H9 (cell line): ENCODE results near the gene PCDH9. TPM values are rescaled to one million over a fixed set of nuclear protein-coding genes. Genes with fewer than 3 reads are reported as not detected.

Experiments used
- DNase-seq: peaks from one replicate; pipeline ENCODE4 v3.0.0-alpha.2; 2017
- H2AFZ ChIP-seq: one replicate; pipeline ENCODE4 v1.6.1; 2013; ENCODE audit warnings: mild to moderate bottlenecking, low read length, control low read depth, moderate library complexity
- H2AK5ac ChIP-seq: 2 replicates; pipeline ENCODE4 v1.6.1; 2013; ENCODE audit warnings: low read length, control low read depth, mixed read lengths; ENCODE audit not compliant: insufficient read length
- H2BK120ac ChIP-seq: one replicate; pipeline ENCODE4 v1.6.1; 2013; ENCODE audit warnings: low read depth, mild to moderate bottlenecking, low read length, control low read depth, inconsistent platforms; ENCODE audit not compliant: poor library complexity, severe bottlenecking
- H2BK12ac ChIP-seq: 2 replicates; pipeline ENCODE4 v1.6.1; 2013; ENCODE audit warnings: low read length, control low read depth, mixed read lengths, low read depth; ENCODE audit not compliant: insufficient read length
- H2BK15ac ChIP-seq: 2 replicates; pipeline ENCODE4 v1.6.1; 2013; ENCODE audit warnings: low read depth, low read length, control low read depth
- H2BK20ac ChIP-seq: one replicate; pipeline ENCODE4 v1.6.1; 2013; ENCODE audit warnings: low read depth, mild to moderate bottlenecking, low read length, control low read depth, inconsistent platforms; ENCODE audit not compliant: poor library complexity, severe bottlenecking
- H2BK5ac ChIP-seq: 2 replicates; pipeline ENCODE4 v1.6.1; 2013; ENCODE audit warnings: low read length, control low read depth, mixed read lengths; ENCODE audit not compliant: insufficient read length
- H3K14ac ChIP-seq: 2 replicates; pipeline ENCODE4 v1.6.1; 2013; ENCODE audit warnings: low read length, control low read depth; ENCODE audit not compliant: insufficient read depth
- H3K18ac ChIP-seq: 2 replicates; pipeline ENCODE4 v1.6.1; 2013; ENCODE audit warnings: low read depth, mild to moderate bottlenecking, mixed read lengths, low read length, control low read depth; ENCODE audit not compliant: insufficient read length
- H3K23ac ChIP-seq: 2 replicates; pipeline ENCODE4 v1.6.1; 2013; ENCODE audit warnings: low read length, control low read depth, mixed read lengths, low read depth; ENCODE audit not compliant: insufficient read length
- H3K23me2 ChIP-seq: 2 replicates; pipeline ENCODE4 v1.6.1; 2013; ENCODE audit warnings: low read depth, mild to moderate bottlenecking, mixed read lengths, low read length, control low read depth; ENCODE audit not compliant: insufficient read length, poor library complexity, severe bottlenecking
- H3K27ac ChIP-seq: 2 replicates; pipeline ENCODE4 v1.5.1; 2013; ENCODE audit warnings: low read length, control low read depth, mixed read lengths, low read depth; ENCODE audit not compliant: insufficient read length
- H3K27me3 ChIP-seq: 2 replicates; pipeline ENCODE4 v1.6.1; 2013; ENCODE audit warnings: low read length, control low read depth, inconsistent platforms; ENCODE audit not compliant: insufficient read depth
- H3K4ac ChIP-seq: 2 replicates; pipeline ENCODE4 v1.6.1; 2013; ENCODE audit warnings: low read depth, mild to moderate bottlenecking, control low read depth, inconsistent platforms, low read length, moderate library complexity
- H3K4me1 ChIP-seq: 2 replicates; pipeline ENCODE4 v1.6.1; 2013; ENCODE audit warnings: low read length, control low read depth, inconsistent platforms; ENCODE audit not compliant: insufficient read depth
- H3K4me2 ChIP-seq: 2 replicates; pipeline ENCODE4 v1.6.1; 2013; ENCODE audit warnings: low read length, control low read depth, mixed read lengths; ENCODE audit not compliant: insufficient read length, insufficient read depth
- H3K56ac ChIP-seq: 2 replicates; pipeline ENCODE4 v1.6.1; 2013; ENCODE audit warnings: low read depth, mild to moderate bottlenecking, mixed read lengths, low read length, control low read depth; ENCODE audit not compliant: insufficient read length
- H3K79me1 ChIP-seq: 2 replicates; pipeline ENCODE4 v1.6.1; 2013; ENCODE audit warnings: low read depth, mild to moderate bottlenecking, moderate library complexity, low read length, control low read depth, inconsistent platforms; ENCODE audit not compliant: insufficient read depth, poor library complexity, severe bottlenecking
- H3K79me2 ChIP-seq: 2 replicates; pipeline ENCODE4 v1.6.1; 2013; ENCODE audit warnings: low read length, control low read depth, inconsistent platforms; ENCODE audit not compliant: insufficient read depth
- H3K9ac ChIP-seq: 2 replicates; pipeline ENCODE4 v1.6.1; 2013; ENCODE audit warnings: low read length, control low read depth, mixed read lengths; ENCODE audit not compliant: insufficient read length; ENCODE audit errors: extremely low read depth
- H3K9me3 ChIP-seq: one replicate; pipeline ENCODE4 v1.6.1; 2013; ENCODE audit warnings: low read depth, low read length, inconsistent platforms; ENCODE audit not compliant: control insufficient read depth
- H3T11ph ChIP-seq: one replicate; pipeline ENCODE4 v1.6.1; 2013; ENCODE audit warnings: mild to moderate bottlenecking, low read length, control low read depth, inconsistent platforms
- H4K20me1 ChIP-seq: one replicate; pipeline ENCODE4 v1.6.1; 2013; ENCODE audit not compliant: control insufficient read depth, insufficient read length, insufficient read depth
- H4K5ac ChIP-seq: 2 replicates; pipeline ENCODE4 v1.6.1; 2013; ENCODE audit warnings: low read depth, mild to moderate bottlenecking, mixed read lengths, low read length, control low read depth; ENCODE audit not compliant: insufficient read length
- H4K8ac ChIP-seq: replicated peaks from 2 replicates; pipeline ENCODE4 v1.6.1; 2013; ENCODE audit warnings: low read length, control low read depth, mixed read lengths, low read depth; ENCODE audit not compliant: insufficient read length
- H4K91ac ChIP-seq: 2 replicates; pipeline ENCODE4 v1.6.1; 2013; ENCODE audit warnings: low read depth, mild to moderate bottlenecking, moderate library complexity, mixed read lengths, low read length, control low read depth; ENCODE audit not compliant: insufficient read length
- H3K27ac Mint-ChIP-seq, 3 experiments: 2 replicates in 2 of 3; 3 replicates in 1 of 3; pipeline ENCODE4 v1.8.0; 2020 to 2021; ENCODE audit warnings: mixed read lengths in 3 of 3, mild to moderate bottlenecking in 1 of 3, moderate library complexity in 1 of 3
- H3K27me3 Mint-ChIP-seq: 2 replicates; pipeline ENCODE4 v1.8.0; 2021; ENCODE audit warnings: low read depth, mild to moderate bottlenecking, moderate library complexity, mixed read lengths
- H3K36me3 Mint-ChIP-seq, 3 experiments: 2 replicates in 2 of 3; 3 replicates in 1 of 3; pipeline ENCODE4 v1.8.0; 2020 to 2021; ENCODE audit warnings: low read depth in 3 of 3, mixed read lengths in 3 of 3; ENCODE audit not compliant: insufficient read depth in 1 of 3
- H3K4me1 Mint-ChIP-seq, 2 experiments: 2 replicates each; pipeline ENCODE4 v1.8.0; 2020; ENCODE audit warnings: mixed read lengths in 2 of 2
- H3K4me3 Mint-ChIP-seq, 2 experiments: 2 replicates in 1 of 2; 3 replicates in 1 of 2; pipeline ENCODE4 v1.8.0; 2020 to 2021; ENCODE audit warnings: mild to moderate bottlenecking in 2 of 2, mixed read lengths in 2 of 2, moderate library complexity in 1 of 2
- H3K9me3 Mint-ChIP-seq, 2 experiments: 2 replicates in 1 of 2; 3 replicates in 1 of 2; pipeline ENCODE4 v1.8.0; 2020; ENCODE audit warnings: mild to moderate bottlenecking in 2 of 2, mixed read lengths in 2 of 2, moderate library complexity in 1 of 2
- CTCF ChIP-seq: fragments of 200-600 bp; sonication (generic); conservative IDR thresholded peaks from 3 replicates; pipeline ENCODE4 v1.8.0; 2021; ENCODE audit warnings: antibody characterized with exemption, mild to moderate bottlenecking
- WGBS: extraction: QIAGEN DNeasy Blood & Tissue Kit; methylation state at CpG from one replicate; pipeline ENCODE4 v1.1.7; 2013; ENCODE audit warnings: missing lambda C conversion rate, low lambda C conversion rate, mixed read lengths; ENCODE audit not compliant: insufficient read length; ENCODE audit errors: extremely low coverage; 5-methylcytosine and 5-hydroxymethylcytosine counted together
- total RNA-seq: library from RNA; stranded (reverse); gene quantifications from 2 replicates; pipeline ENCODE4 v1.2.1, GENCODE V29; 2021

Gene PCDH9
- total RNA-seq, 1 experiment from 2014 or later = 0.11 TPM

DNA sequence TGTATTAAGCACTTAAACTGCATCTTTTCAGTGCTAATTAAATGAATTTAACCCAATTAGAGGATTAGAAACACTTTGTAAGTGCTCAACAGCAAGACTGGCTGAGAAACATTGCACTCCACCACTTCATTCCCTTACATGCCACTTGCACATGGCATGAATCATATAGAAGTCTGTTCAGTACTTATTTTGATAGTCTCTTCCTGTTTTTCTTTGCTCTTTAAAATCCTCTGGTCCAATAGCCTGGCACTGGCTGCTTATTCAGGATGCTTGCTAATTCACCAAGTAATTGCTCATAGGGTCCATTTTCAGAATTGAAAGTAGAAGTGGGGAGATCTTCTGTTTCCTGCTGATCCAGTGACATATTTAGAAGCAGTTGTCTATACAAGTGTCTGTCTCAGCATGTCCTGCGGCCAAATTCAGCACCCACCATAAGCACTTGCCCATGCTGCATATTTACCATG lies 900.1 kb downstream of the PCDH9 start:
- no peak overlapping the region for H3K4me3 Mint-ChIP-seq
- H3K4me2 ChIP-seq = no peak overlapping the region

More for the DNA sequence above, 900.1 kb downstream of the PCDH9 start:
- Histone ChIP-seq H4K8ac (no peak overlapping the region), H4K5ac (no peak overlapping the region), H3K23me2 (no peaks in the 10 kb centered on the region), H3K56ac (no peak overlapping the region), H3K14ac (no peak overlapping the region), H3T11ph (no peak overlapping the region), H2BK5ac (no peak overlapping the region), H3K23ac (no peak overlapping the region), H3K27ac (no peak overlapping the region), H2BK12ac (no peak overlapping the region), H2AFZ (no peak overlapping the region), H4K20me1 (no peaks in the 10 kb centered on the region), H3K4me1 (no peaks in the 10 kb centered on the region), H3K79me2 (no peaks in the 10 kb centered on the region), H3K9ac (no peak overlapping the region), H3K18ac (no peak overlapping the region), H2BK15ac (no peak overlapping the region), H2AK5ac (no peak overlapping the region), H3K9me3 (no peaks in the 10 kb centered on the region), H3K79me1 (no peaks in the 10 kb centered on the region), H2BK20ac (no peak overlapping the region), H4K91ac (no peak overlapping the region), H2BK120ac (no peak overlapping the region), H3K4ac (no peak overlapping the region), H3K27me3 (no peaks in the 10 kb centered on the region)
- Mint-ChIP-seq H3K4me1 (no peaks in the 10 kb centered on the region), H3K27me3 (no peaks in the 10 kb centered on the region), H3K27ac (no peak overlapping the region), H3K9me3 (no peaks in the 10 kb centered on the region), H3K36me3 (no peaks in the 10 kb centered on the region)
- WGBS = no CpG with 5 or more reads among the region's 1 CpG
- no peak for TF ChIP-seq CTCF
- DNase-seq = no peak
